HepG2 (cell line): ENCODE results near the gene WIPF2. TPM values are rescaled to one million over a fixed set of nuclear protein-coding genes. Genes with fewer than 3 reads are reported as not detected.

Source experiments
- CREB1 ChIP-seq, 2 experiments: fragments of 450-650 bp in 1 of 2; IDR thresholded peaks; 2 replicates each; pipeline ENCODE4 v1.6.1; 2016 to 2017; ENCODE audit warnings: control low read depth in 1 of 2, mild to moderate bottlenecking in 1 of 2, missing compliant biosample characterization in 1 of 2, missing genetic modification characterization in 1 of 2
- FOXO1 ChIP-seq: sonication (generic); formaldehyde crosslinking; IDR thresholded peaks from 2 replicates; pipeline ENCODE4 v1.4.0; 2020; ENCODE audit warnings: missing genetic modification reagents
- GTF2F1 ChIP-seq: fragments of 150-350 bp; IDR thresholded peaks from 2 replicates; pipeline ENCODE4 v1.6.1; 2014; ENCODE audit warnings: low read length
- HNRNPK ChIP-seq: fragments of 200-400 bp; formaldehyde crosslinking; IDR thresholded peaks from 2 replicates; pipeline ENCODE4 v1.6.1; 2018; ENCODE audit warnings: low read length, low read depth, moderate library complexity, mild to moderate bottlenecking; ENCODE audit not compliant: poor library complexity, severe bottlenecking
- HOXA5 ChIP-seq: sonication (generic); formaldehyde crosslinking; IDR thresholded peaks from 2 replicates; pipeline ENCODE4 v1.4.0; 2020; ENCODE audit warnings: missing genetic modification reagents
- KDM6A ChIP-seq: IDR thresholded peaks from 2 replicates; pipeline ENCODE4 v1.6.1; 2016; ENCODE audit warnings: low read depth
- MAZ ChIP-seq, 2 experiments: sonication (generic) in 1 of 2; formaldehyde crosslinking in 1 of 2; IDR thresholded peaks; 2 replicates each; pipeline versions ENCODE4 v1.5.0 to v1.6.1; 2012 to 2020; ENCODE audit warnings: low read depth in 2 of 2, mild to moderate bottlenecking in 2 of 2, borderline replicate concordance in 1 of 2, improper control_type of control experiment in 1 of 2, low read length in 1 of 2, missing genetic modification reagents in 1 of 2, moderate library complexity in 1 of 2
- MED1 ChIP-seq: sonication (generic); formaldehyde crosslinking; IDR thresholded peaks from 2 replicates; pipeline ENCODE4 v1.4.0; 2020; ENCODE audit warnings: missing genetic modification reagents
- MTF1 ChIP-seq: sonication (generic); formaldehyde crosslinking; IDR thresholded peaks from 2 replicates; pipeline ENCODE4 v1.5.0; 2020; ENCODE audit warnings: missing genetic modification reagents
- NKX3-1 ChIP-seq: sonication (generic); formaldehyde crosslinking; IDR thresholded peaks from 2 replicates; pipeline ENCODE4 v1.5.0; 2020; ENCODE audit warnings: missing genetic modification reagents
- RFX3 ChIP-seq: IDR thresholded peaks from 2 replicates; pipeline ENCODE4 v1.6.1; 2016; ENCODE audit warnings: missing biosample characterization, missing genetic modification reagents
- RORA ChIP-seq: sonication (generic); formaldehyde crosslinking; IDR thresholded peaks from 2 replicates; pipeline ENCODE4 v1.5.0; 2020; ENCODE audit warnings: mild to moderate bottlenecking, missing genetic modification reagents, moderate library complexity
- SMAD3 ChIP-seq: sonication (generic); formaldehyde crosslinking; IDR thresholded peaks from 2 replicates; pipeline ENCODE4 v1.4.0; 2020; ENCODE audit warnings: missing genetic modification reagents
- SOX6 ChIP-seq, 2 experiments: fragments of 450-650 bp in 1 of 2; sonication (generic) in 1 of 2; formaldehyde crosslinking in 1 of 2; IDR thresholded peaks; 2 replicates each; pipeline versions ENCODE4 v1.4.0 to v1.6.1; 2017 to 2020; ENCODE audit warnings: antibody characterized with exemption in 1 of 2, mild to moderate bottlenecking in 1 of 2, missing genetic modification reagents in 1 of 2
- ZBTB3 ChIP-seq: sonication (generic); formaldehyde crosslinking; IDR thresholded peaks from 2 replicates; pipeline ENCODE4 v1.4.0; 2020; ENCODE audit warnings: low read depth, mild to moderate bottlenecking, moderate library complexity, missing genetic modification reagents, borderline replicate concordance
- ZMYM2 ChIP-seq: sonication (generic); formaldehyde crosslinking; IDR thresholded peaks from 2 replicates; pipeline ENCODE4 v1.8.0; 2022; ENCODE audit warnings: mild to moderate bottlenecking, missing genetic modification reagents
- ZNF317 ChIP-seq: sonication (generic); formaldehyde crosslinking; IDR thresholded peaks from 2 replicates; pipeline ENCODE4 v1.5.0; 2020; ENCODE audit warnings: mild to moderate bottlenecking, missing genetic modification reagents
- ZNF510 ChIP-seq: sonication (generic); formaldehyde crosslinking; IDR thresholded peaks from 2 replicates; pipeline ENCODE4 v1.4.0; 2020; ENCODE audit warnings: low read depth, mild to moderate bottlenecking, missing genetic modification reagents
- ZNF614 ChIP-seq: IDR thresholded peaks from 2 replicates; pipeline ENCODE4 v1.6.1; 2018; ENCODE audit warnings: missing biosample characterization, missing genetic modification reagents, inconsistent platforms, borderline replicate concordance
- ZNF879 ChIP-seq: sonication (generic); formaldehyde crosslinking; IDR thresholded peaks from 2 replicates; pipeline ENCODE4 v1.8.1; 2023; ENCODE audit warnings: missing genetic modification reagents
- polyA plus RNA-seq, 8 experiments: library from polyadenylated mRNA; depleted of rRNA in 3 of 8; stranded (reverse) in 7 of 8; unstranded in 1 of 8; fragments of >200 nt; fragmentation: Illumina TruSeq in 4 of 8; extraction: Trizol in 4 of 8; gene quantifications; 2 replicates each; pipeline versions ENCODE4 v1.2.1 to v1.2.3, GENCODE V29; 2011 to 2016; ENCODE audit warnings: low read depth in 4 of 8, missing spikeins in 1 of 8, mixed read lengths in 1 of 8; ENCODE audit not compliant: insufficient read depth in 1 of 8
- total RNA-seq, 5 experiments: library from RNA; depleted of rRNA; stranded (reverse); fragments of >200 nt; fragmentation: Illumina TruSeq; extraction: Trizol; gene quantifications; 2 replicates each; pipeline ENCODE4 v1.2.3, GENCODE V29; 2016; ENCODE audit warnings: low read depth in 1 of 5
- TF ChIP-seq, protein P1 (sequence below): sonication (generic); formaldehyde crosslinking; IDR thresholded peaks from 2 replicates; pipeline ENCODE4 v1.5.0; 2020; ENCODE audit warnings: missing genetic modification reagents
- TF ChIP-seq, protein P2 (sequence below): IDR thresholded peaks from 2 replicates; pipeline ENCODE4 v1.6.1; 2012; ENCODE audit warnings: low read depth, low read length, improper control_type of control experiment
- TF ChIP-seq, protein P3 (sequence below): sonication (generic); formaldehyde crosslinking; IDR thresholded peaks from 2 replicates; pipeline ENCODE4 v1.4.0; 2020; ENCODE audit warnings: missing genetic modification reagents, mild to moderate bottlenecking, borderline replicate concordance
- TF ChIP-seq, protein P4 (sequence below): sonication (generic); formaldehyde crosslinking; IDR thresholded peaks from 2 replicates; pipeline ENCODE4 v1.4.0; 2020; ENCODE audit warnings: missing genetic modification reagents, borderline replicate concordance

Gene WIPF2
- total and polyA plus RNA-seq, 2 of the 13 experiments (the other 11 are each of a cell fraction or from before 2014, with no cell fraction given): 7.2 to 10.8 TPM

DNA sequence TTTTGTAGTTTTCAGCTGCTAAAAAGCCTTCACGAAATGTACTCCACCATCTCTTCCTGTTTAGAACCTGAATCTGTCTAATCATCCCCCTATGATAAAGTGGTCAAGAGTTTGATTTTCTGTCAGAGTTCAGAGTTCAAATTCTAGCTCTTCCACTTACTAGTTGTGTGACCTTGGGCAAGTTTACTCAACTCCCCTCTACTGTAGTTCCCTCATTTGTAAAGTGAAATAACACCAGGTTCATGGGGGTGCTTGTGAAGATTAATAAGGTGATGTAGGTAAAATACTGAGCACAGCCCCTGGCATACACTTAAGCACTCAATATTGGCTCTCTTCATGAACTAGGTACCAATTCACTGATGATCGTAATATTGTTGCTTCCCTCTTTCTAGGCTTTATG, 67.4 kb downstream of the WIPF2 start (continued):
- TF ChIP-seq SOX6 (IDR thresholded peaks at IDR 0.05) (no peak), SOX6 (CRISPR knock-in tag; IDR thresholded peaks at IDR 0.05) (0 out of 2 replicates have a peak, but pooled peaks have one; percentile 24), RFX3 (CRISPR knock-in tag) (no peak), RORA (CRISPR knock-in tag) (no peak), MAZ (IDR thresholded peaks at IDR 0.05; ENCODE audit: borderline replicate concordance, low read depth, low read length) (no peak), MAZ (CRISPR knock-in tag; IDR thresholded peaks at IDR 0.05; ENCODE audit: low read depth) (no peak), ZBTB3 (CRISPR knock-in tag) (no peak), ZMYM2 (CRISPR knock-in tag) (peak; percentile 66), MTF1 (CRISPR knock-in tag) (no peak), ZNF614 (peak; percentile 52; the same call in 1 of the 2 replicates), GTF2F1 (no peak), FOXO1 (no peak), CREB1 (IDR thresholded peaks at IDR 0.05) (no peak), CREB1 (CRISPR knock-in tag; IDR thresholded peaks at IDR 0.05) (0 out of 2 replicates have a peak, but pooled peaks have one; percentile 42), HOXA5 (peak; percentile 67; the same call in 1 of the 2 replicates), NKX3-1 (CRISPR knock-in tag) (no peak), SMAD3 (no peak), MED1 (CRISPR knock-in tag) (peak; percentile 41; the same call in 1 of the 2 replicates), KDM6A (CRISPR knock-in tag) (0 out of 2 replicates have a peak, but pooled peaks have one; percentile 15), HNRNPK (no peak), ZNF879 (CRISPR knock-in tag) (no peak), ZNF510 (no peak), ZNF317 (CRISPR knock-in tag) (0 out of 2 replicates have a peak, but pooled peaks have one; percentile 36)
- TF ChIP-seq, protein P1, sequence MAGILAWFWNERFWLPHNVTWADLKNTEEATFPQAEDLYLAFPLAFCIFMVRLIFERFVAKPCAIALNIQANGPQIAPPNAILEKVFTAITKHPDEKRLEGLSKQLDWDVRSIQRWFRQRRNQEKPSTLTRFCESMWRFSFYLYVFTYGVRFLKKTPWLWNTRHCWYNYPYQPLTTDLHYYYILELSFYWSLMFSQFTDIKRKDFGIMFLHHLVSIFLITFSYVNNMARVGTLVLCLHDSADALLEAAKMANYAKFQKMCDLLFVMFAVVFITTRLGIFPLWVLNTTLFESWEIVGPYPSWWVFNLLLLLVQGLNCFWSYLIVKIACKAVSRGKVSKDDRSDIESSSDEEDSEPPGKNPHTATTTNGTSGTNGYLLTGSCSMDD (CRISPR knock-in tag): no peak
- TF ChIP-seq, protein P2, sequence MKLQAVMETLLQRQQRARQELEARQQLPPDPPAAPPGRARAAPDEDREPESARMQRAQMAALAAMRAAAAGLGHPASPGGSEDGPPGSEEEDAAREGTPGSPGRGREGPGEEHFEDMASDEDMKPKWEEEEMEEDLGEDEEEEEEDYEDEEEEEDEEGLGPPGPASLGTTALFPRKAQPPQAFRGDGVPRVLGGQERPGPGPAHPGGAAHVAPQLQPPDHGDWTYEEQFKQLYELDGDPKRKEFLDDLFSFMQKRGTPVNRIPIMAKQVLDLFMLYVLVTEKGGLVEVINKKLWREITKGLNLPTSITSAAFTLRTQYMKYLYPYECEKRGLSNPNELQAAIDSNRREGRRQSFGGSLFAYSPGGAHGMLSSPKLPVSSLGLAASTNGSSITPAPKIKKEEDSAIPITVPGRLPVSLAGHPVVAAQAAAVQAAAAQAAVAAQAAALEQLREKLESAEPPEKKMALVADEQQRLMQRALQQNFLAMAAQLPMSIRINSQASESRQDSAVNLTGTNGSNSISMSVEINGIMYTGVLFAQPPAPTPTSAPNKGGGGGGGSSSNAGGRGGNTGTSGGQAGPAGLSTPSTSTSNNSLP: 0 out of 2 replicates have a peak, but pooled peaks have one; percentile 20
- TF ChIP-seq, protein P3, sequence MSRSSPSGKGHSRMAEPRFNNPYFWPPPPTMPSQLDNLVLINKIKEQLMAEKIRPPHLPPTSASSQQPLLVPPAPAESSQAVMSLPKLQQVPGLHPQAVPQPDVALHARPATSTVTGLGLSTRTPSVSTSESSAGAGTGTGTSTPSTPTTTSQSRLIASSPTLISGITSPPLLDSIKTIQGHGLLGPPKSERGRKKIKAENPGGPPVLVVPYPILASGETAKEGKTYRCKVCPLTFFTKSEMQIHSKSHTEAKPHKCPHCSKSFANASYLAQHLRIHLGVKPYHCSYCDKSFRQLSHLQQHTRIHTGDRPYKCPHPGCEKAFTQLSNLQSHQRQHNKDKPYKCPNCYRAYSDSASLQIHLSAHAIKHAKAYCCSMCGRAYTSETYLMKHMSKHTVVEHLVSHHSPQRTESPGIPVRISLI: peak; percentile 20; the same call in 1 of the 2 replicates
- TF ChIP-seq, protein P4, sequence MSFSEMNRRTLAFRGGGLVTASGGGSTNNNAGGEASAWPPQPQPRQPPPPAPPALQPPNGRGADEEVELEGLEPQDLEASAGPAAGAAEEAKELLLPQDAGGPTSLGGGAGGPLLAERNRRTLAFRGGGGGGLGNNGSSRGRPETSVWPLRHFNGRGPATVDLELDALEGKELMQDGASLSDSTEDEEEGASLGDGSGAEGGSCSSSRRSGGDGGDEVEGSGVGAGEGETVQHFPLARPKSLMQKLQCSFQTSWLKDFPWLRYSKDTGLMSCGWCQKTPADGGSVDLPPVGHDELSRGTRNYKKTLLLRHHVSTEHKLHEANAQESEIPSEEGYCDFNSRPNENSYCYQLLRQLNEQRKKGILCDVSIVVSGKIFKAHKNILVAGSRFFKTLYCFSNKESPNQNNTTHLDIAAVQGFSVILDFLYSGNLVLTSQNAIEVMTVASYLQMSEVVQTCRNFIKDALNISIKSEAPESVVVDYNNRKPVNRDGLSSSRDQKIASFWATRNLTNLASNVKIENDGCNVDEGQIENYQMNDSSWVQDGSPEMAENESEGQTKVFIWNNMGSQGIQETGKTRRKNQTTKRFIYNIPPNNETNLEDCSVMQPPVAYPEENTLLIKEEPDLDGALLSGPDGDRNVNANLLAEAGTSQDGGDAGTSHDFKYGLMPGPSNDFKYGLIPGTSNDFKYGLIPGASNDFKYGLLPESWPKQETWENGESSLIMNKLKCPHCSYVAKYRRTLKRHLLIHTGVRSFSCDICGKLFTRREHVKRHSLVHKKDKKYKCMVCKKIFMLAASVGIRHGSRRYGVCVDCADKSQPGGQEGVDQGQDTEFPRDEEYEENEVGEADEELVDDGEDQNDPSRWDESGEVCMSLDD (CRISPR knock-in tag): 0 out of 2 replicates have a peak, but pooled peaks have one; percentile 48
